ENCODE measurements around the gene GGCX.

GRCh38 chr2:85606116-85606455 is 44.8 kb upstream of the GGCX start:
- TF ChIP-seq EZH2 (optimal IDR thresholded peaks at IDR 0.05; ENCODE audit: low read depth, low read length), result no peak
- no peak for TF ChIP-seq EZH2phosphoT487 (IDR thresholded peaks at IDR 0.05; ENCODE audit: low read length)
